ENCODE results near the gene BUD23.
"Not testable (repeated sequence)": the region's sequence is repeated elsewhere in the genome, so short reads cannot be mapped to it uniquely, and the experiment has no call there.

The BUD23 gene

GRCh38 chr7:73668103-73668885 is 15.1 kb upstream of the BUD23 start:
- DNase-seq (ENCODE audit: low spot score) = no peak

GRCh38 chr7:73668886-73669230 is 14.5 kb upstream of the BUD23 start:
- DNase-seq (ENCODE audit: low spot score) = no peak

- no peak for DNase-seq (ENCODE audit: low spot score)
Measured at GRCh38 chr7:73669288-73669701, 14.1 kb upstream of the BUD23 start.

DNA sequence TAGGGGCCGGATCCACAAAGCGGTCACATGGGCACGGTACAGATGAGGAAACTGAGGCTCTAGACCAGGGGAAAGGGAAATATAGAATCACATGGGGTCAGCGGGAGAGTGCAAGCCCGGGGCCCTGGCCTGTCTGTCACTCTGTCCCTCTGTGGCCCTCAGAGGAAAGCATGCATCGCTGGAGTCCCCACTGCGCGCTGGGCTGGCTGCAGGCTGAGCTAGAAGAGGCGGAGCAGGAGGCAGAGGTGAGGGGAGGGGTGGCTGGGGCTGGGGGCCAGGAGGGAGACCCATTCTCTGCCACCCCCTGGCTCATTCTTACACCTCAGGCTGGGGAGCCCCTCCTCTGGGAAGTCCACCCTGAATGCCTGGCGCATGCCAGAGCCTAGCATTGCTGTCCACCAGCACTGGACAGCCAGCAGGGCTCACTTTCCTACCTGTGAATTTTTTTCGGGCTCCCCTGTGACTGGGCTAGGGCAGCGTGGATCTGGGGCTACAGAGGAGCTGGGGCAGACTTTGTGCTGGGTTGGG is 13.5 kb upstream of the BUD23 start:
- DNase-seq (ENCODE audit: low spot score) = no peak

- DNase-seq (ENCODE audit: low spot score) = no peak
Measured at GRCh38 chr7:73671322-73671661, 12.1 kb upstream of the BUD23 start.

GRCh38 chr7:73671857-73672445 is 11.4 kb upstream of the BUD23 start:
- DNase-seq (ENCODE audit: low spot score) = no peak

GRCh38 chr7:73674468-73675124 is 8.8 kb upstream of the BUD23 start:
- no peak for DNase-seq (ENCODE audit: low spot score)

GRCh38 chr7:73676062-73676461 is 7.3 kb upstream of the BUD23 start:
- not testable (repeated sequence) for DNase-seq (ENCODE audit: low spot score)

DNA sequence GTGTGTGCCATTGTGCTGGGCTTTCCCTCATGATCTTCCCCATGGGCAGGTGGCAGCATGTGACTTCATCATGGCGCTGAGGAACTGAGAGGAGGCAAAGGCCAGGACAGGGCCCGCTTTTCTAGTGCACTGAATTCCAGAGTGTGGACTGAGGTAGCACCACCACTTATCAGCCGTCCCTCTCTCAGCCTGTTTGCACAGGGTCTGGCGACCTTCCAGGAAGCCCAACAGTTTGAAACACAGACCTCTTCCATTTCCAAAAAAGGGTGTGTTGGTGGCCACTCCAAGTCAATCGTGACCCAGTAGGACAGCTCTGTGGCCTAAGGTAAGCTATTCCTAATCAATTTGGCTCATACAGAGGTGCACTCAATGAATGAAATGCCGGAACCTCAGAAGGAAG is 4.5 kb upstream of the BUD23 start:
- no peak for DNase-seq (ENCODE audit: low spot score)

- DNase-seq (ENCODE audit: low spot score) = no peak
Measured at GRCh38 chr7:73679709-73680108, 3.7 kb upstream of the BUD23 start.

DNA sequence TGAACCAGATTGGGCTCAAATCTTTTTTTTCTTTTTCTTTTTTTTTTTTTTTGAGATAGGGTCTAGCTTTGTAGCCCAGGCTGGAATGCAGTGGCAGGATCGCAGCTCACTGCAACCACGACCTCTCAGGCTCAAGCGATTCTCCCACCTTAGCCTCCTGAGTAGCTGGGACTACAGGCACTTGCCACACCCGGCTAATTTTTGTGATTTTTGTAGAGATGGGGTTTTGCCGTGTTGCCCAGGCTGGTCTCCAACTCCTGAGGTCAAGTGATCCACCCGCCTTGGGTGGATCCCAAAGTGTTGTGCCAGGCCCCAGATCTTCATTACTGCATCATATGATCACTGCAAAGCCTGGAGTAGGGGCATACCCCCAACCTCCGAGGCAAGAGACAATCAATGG is 2.9 kb upstream of the BUD23 start:
- DNase-seq (ENCODE audit: low spot score) = no peak

GRCh38 chr7:73681031-73681430 is 2.4 kb upstream of the BUD23 start:
- no peak for DNase-seq (ENCODE audit: low spot score)

DNA sequence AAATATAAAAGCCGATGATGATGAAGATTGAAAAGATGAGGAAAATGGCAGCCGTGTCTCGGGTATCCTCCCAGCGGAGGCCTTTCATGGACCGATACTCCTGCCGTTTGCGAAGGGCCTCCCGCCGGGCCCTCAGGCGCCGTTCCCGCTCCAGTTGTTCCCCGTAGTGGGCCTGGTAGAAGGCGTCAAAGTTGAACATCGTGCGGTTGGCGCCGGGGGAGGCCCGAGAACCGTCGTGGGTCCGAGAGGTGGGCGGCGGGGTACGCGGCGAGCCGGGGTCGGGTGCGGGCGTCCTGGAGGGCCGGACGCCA is 697 bp upstream of the BUD23 start:
- no peak for DNase-seq (ENCODE audit: low spot score)

DNA sequence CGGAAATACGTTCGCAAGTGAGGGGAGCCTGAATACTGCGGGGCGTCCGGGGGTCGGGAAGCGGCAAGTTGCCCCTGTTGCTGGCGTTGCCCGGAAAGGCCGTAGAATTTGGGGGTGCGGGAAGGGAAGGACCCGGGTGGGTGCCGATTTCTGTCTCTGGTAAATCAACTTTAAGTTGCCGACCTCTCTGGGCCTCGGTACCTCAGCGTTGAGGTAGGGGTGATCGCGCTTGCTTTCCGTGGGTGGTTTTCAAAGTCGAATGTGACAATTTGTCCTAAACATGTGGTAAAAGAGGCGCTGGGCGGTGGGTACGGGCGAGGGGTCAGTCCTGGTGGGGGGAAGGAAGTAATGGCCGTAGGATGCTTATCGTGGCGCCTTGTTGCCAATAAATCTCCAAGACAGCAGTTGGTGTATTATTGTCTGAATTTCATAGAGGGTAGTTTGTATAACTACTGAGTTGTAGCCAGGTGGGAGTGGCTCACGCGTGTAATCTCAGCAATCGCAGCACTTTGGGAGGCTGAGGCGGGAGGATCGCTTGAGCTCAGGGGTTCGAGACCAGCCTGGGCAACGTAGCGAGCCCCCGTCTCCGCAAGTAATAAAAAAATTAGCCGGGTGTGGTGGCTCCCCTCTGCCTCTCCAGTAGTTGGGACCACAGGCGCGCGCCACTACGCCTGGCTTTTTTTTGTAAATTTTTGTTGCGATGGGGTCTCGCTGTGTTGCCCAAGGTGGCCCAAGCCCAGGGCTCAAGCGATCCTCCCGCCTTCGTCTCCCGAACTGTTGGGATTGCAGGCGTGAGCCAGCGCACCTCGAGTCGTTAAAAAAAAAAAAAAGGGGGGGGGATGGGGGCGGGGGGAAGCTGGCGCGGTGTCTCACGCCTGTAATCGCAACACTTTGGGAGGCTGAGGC is 644 bp downstream of the BUD23 start:
- no peak for DNase-seq (ENCODE audit: low spot score)

DNA sequence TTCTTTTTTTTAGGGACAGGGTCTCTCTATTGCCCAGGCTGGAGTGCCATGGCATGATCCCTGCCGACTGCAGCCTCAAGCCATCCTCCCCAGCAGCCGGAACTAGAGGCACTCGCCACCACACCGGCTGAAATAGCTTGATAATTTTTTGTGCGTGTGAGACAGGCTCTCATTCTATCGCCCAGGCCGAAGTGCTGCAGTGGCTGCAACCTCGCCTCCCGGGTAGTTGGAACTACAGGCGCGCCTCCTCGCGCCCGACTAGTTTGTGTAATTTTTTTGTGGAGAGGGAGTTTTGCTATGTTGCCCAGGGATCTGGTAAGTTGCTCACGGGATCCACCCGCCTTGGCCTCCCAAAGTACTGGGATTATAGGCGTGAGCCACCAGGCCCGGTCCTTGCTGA is 1.9 kb downstream of the BUD23 start:
- no peak for DNase-seq (ENCODE audit: low spot score)

DNA sequence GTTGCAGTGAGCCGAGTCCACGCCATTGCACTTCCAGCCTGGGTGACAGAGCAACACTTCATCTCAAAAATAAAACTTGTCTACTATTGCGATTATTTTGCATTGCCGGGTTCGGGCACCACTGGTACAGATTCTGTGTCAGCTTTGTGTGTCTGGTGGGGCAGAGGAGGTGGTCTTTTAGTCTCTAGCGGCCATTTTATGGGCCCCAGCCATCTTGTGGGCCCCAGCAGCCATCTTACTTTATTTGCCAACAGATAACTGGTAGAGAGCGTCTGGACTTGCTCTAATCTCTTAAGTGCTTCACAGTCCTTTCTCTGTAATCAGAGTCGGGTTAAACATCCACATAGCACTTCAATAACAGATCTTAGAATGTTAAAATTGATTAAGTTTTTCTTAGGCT is 4.9 kb downstream of the BUD23 start:
- no peak for DNase-seq (ENCODE audit: low spot score)

DNA sequence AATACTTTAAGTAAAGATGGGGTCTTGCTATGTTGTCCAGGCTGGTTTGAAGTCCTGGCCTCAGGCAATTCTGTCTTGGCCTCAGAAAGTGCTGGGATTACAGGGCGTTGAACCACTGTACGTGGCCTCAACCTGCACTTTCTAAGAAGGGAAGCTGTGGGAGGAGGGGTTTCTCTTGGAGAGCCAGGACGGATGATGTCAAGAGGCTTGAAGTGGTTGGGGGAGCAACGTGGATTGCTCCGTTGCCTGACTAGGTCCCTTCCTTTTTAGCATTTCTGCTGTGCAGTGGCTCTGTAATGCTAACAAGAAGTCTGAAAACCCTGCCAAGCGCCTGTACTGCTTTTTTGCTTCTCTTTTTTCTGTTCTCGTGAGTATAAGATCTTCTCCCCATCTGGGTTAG is 7.2 kb downstream of the BUD23 start:
- DNase-seq (ENCODE audit: low spot score) = no peak

- no peak for DNase-seq (ENCODE audit: low spot score)
Measured at GRCh38 chr7:73696372-73696771, 13.0 kb downstream of the BUD23 start.

DNA sequence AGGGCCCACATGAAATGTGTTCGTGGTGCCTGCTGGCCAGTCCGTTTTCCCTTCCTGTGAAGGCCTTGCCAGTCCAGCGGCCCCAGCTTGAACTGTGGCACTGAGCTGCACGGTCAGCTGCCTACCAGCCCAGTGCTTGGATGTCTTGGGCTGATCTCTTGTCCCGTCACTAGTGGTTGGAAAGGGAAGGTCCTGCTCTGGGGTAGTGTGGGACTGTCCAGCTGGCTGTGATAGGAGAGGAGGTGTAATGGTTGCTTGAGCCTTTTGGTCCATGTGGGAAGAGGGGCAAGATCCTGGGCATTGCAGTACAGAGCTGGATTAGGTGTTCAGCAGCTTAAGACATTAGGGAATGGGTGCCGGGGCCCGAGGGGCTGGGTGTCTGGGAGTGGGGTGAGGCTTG is 15.0 kb downstream of the BUD23 start:
- DNase-seq (ENCODE audit: low spot score) = no peak

- DNase-seq (ENCODE audit: low spot score) = no peak
Measured at GRCh38 chr7:73699370-73700068, 16.1 kb downstream of the BUD23 start.

- no peak for DNase-seq (ENCODE audit: low spot score)
Measured at GRCh38 chr7:73700069-73700423, 16.6 kb downstream of the BUD23 start.

- no peak for DNase-seq (ENCODE audit: low spot score)
Measured at GRCh38 chr7:73700581-73701134, 17.3 kb downstream of the BUD23 start.

Data from left forelimb (tissue), 1 donor.